ENCODE measurements around the gene CHRNA4.

DNA sequence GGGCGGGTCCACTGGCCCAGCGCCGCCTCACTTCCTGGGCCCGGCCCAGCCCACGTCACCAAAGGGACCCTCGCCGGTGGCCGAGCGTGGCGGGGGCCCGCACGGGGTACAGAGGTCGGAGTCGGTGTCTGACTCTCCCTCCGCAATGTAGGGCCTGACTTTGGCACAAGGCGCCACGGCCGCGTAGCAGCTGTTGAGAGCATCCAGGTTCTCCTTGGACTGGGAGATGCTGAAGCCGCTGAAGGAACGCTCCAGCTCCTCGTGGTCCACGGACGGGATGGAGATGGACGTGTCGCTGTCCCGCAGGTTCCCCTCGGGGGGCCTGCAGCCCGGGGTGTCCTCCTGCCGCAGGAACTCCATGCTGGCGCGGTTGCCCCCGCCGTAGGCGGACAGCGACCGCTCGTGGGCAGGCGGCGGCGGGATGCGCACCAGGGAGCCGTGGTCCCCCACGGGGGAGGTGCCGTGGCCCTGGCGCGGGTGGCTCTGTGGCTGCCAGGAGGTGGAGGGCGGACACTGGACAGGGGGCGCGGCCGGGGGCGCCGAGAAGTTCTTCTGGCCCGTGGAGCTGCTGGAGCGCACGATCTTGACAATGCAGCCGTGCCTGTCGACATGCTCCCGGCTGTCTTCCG, 45.6 kb upstream of the CHRNA4 start:
- TF ChIP-seq, protein P1, sequence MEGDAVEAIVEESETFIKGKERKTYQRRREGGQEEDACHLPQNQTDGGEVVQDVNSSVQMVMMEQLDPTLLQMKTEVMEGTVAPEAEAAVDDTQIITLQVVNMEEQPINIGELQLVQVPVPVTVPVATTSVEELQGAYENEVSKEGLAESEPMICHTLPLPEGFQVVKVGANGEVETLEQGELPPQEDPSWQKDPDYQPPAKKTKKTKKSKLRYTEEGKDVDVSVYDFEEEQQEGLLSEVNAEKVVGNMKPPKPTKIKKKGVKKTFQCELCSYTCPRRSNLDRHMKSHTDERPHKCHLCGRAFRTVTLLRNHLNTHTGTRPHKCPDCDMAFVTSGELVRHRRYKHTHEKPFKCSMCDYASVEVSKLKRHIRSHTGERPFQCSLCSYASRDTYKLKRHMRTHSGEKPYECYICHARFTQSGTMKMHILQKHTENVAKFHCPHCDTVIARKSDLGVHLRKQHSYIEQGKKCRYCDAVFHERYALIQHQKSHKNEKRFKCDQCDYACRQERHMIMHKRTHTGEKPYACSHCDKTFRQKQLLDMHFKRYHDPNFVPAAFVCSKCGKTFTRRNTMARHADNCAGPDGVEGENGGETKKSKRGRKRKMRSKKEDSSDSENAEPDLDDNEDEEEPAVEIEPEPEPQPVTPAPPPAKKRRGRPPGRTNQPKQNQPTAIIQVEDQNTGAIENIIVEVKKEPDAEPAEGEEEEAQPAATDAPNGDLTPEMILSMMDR (IDR thresholded peaks at IDR 0.05; ENCODE audit: extremely low read depth in 1 of 2, insufficient read depth in 1 of 2, low read depth in 1 of 2, low read length in 2 of 2): no peak
- TF ChIP-seq, protein P2, sequence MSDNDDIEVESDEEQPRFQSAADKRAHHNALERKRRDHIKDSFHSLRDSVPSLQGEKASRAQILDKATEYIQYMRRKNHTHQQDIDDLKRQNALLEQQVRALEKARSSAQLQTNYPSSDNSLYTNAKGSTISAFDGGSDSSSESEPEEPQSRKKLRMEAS (IDR thresholded peaks at IDR 0.05; ENCODE audit: insufficient read depth, insufficient read length): no peak
- TF ChIP-seq POLR2A (IDR thresholded peaks at IDR 0.05; ENCODE audit: low read depth, low read length) (no peak), JUN (IDR thresholded peaks at IDR 0.05; ENCODE audit: borderline replicate concordance, insufficient read depth, insufficient read length, low read depth) (no peak)

All from endothelial cell of umbilical vein (primary cell).